Osteocyte (in vitro differentiated cells): ENCODE data around the gene NCOR1. TPM values are rescaled to one million over a fixed set of nuclear protein-coding genes. Genes with fewer than 3 reads are reported as not detected.

Experiments
- DNase-seq: peaks from one replicate; pipeline ENCODE4 v3.0.0; 2021; ENCODE audit warnings: mixed read lengths; ENCODE audit not compliant: unreplicated experiment; ENCODE audit errors: extremely low spot score
- H3K27ac Mint-ChIP-seq: one replicate; pipeline ENCODE4 v1.8.0; 2021; ENCODE audit warnings: mild to moderate bottlenecking, mixed read lengths; ENCODE audit not compliant: unreplicated experiment
- H3K27me3 Mint-ChIP-seq: one replicate; pipeline ENCODE4 v1.8.0; 2021; ENCODE audit warnings: mixed read lengths; ENCODE audit not compliant: unreplicated experiment
- H3K36me3 Mint-ChIP-seq: one replicate; pipeline ENCODE4 v1.8.0; 2021; ENCODE audit warnings: mixed read lengths; ENCODE audit not compliant: unreplicated experiment
- H3K4me1 Mint-ChIP-seq: one replicate; pipeline ENCODE4 v1.8.0; 2021; ENCODE audit warnings: mixed read lengths; ENCODE audit not compliant: unreplicated experiment
- H3K4me3 Mint-ChIP-seq: one replicate; pipeline ENCODE4 v1.8.0; 2021; ENCODE audit warnings: mild to moderate bottlenecking, moderate library complexity, mixed read lengths; ENCODE audit not compliant: unreplicated experiment
- H3K9me3 Mint-ChIP-seq: one replicate; pipeline ENCODE4 v1.8.0; 2021; ENCODE audit warnings: mixed read lengths; ENCODE audit not compliant: unreplicated experiment
- total RNA-seq: library from RNA; stranded (reverse); gene quantifications from 2 replicates; pipeline ENCODE4 v1.2.1, GENCODE V29; 2021
- TF ChIP-seq, protein P1 (sequence below): fragments of 200-600 bp; sonication (generic); IDR thresholded peaks from 2 replicates; pipeline ENCODE4 v1.5.0; 2021; ENCODE audit warnings: antibody characterized with exemption, mild to moderate bottlenecking, moderate library complexity

The NCOR1 gene
- total RNA-seq, 1 donor from 2014 or later = 132 TPM

DNA sequence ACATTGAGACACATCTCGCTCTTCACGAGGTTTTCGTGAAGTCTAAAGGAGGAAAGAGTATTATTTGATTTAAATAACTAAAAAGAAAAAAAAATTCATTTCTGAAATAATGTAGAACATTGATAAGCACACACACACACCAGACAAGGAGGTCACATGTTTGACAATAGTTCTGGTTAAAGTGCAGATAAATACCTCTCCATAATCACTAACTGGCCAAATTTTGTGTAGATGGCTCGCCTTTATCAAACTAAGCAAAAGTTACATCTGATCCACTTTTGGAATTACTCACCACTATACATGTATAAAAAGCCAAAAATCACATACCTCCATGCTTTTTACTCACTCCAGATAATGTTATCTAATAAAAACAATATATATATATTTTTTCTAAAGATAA lies 106.5 kb downstream of the NCOR1 start:
- DNase-seq = no peak
- Mint-ChIP-seq H3K9me3 (no peaks in the 10 kb centered on the region), H3K27ac (no peak overlapping the region), H3K27me3 (no peaks in the 10 kb centered on the region), H3K4me1 (no peaks in the 10 kb centered on the region), H3K4me3 (no peak overlapping the region), H3K36me3 (peaks cover 31% of the 10 kb centered on the region)
- TF ChIP-seq, protein P1, sequence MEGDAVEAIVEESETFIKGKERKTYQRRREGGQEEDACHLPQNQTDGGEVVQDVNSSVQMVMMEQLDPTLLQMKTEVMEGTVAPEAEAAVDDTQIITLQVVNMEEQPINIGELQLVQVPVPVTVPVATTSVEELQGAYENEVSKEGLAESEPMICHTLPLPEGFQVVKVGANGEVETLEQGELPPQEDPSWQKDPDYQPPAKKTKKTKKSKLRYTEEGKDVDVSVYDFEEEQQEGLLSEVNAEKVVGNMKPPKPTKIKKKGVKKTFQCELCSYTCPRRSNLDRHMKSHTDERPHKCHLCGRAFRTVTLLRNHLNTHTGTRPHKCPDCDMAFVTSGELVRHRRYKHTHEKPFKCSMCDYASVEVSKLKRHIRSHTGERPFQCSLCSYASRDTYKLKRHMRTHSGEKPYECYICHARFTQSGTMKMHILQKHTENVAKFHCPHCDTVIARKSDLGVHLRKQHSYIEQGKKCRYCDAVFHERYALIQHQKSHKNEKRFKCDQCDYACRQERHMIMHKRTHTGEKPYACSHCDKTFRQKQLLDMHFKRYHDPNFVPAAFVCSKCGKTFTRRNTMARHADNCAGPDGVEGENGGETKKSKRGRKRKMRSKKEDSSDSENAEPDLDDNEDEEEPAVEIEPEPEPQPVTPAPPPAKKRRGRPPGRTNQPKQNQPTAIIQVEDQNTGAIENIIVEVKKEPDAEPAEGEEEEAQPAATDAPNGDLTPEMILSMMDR = no peak

DNA sequence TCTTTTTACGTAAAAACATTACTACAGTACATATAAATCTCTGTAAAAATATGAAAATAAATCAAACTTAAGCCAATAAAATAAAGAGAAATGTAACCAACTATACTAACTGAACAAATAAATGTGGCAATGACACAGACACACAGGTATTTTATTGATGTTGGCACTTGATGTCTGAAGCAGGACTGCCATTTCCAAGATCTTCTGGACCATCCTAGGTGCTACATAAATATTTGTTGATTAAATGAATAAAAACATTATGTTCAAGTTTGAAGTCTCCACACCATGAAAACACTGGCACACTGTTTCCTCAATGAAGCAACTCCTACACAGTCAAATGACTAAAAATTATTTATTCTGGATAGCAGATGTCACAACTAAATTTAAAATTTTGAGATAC lies 106.9 kb downstream of the NCOR1 start:
- H3K27me3 Mint-ChIP-seq = no peaks in the 10 kb centered on the region
- DNase-seq = no peak
- no peaks in the 10 kb centered on the region for H3K4me1 Mint-ChIP-seq
- H3K4me3 Mint-ChIP-seq = no peak overlapping the region
- no peaks in the 10 kb centered on the region for H3K9me3 Mint-ChIP-seq
- TF ChIP-seq, protein P1 = no peak
- H3K36me3 Mint-ChIP-seq = peaks cover 32% of the 10 kb centered on the region
- no peak overlapping the region for H3K27ac Mint-ChIP-seq

- H3K4me3 Mint-ChIP-seq = no peak overlapping the region
- TF ChIP-seq, protein P1 = no peak
- no peaks in the 10 kb centered on the region for H3K9me3 Mint-ChIP-seq
- H3K27ac Mint-ChIP-seq = no peak overlapping the region
- no peak for DNase-seq
- peaks cover 35% of the 10 kb centered on the region for H3K36me3 Mint-ChIP-seq
- no peaks in the 10 kb centered on the region for H3K4me1 Mint-ChIP-seq
- no peaks in the 10 kb centered on the region for H3K27me3 Mint-ChIP-seq
Observed at GRCh38 chr17:16107165-16107770, 108.1 kb downstream of the NCOR1 start.

- Mint-ChIP-seq H3K4me1 (no peaks in the 10 kb centered on the region), H3K27ac (no peak overlapping the region), H3K36me3 (peaks cover 39% of the 10 kb centered on the region), H3K9me3 (no peaks in the 10 kb centered on the region), H3K4me3 (no peak overlapping the region), H3K27me3 (no peaks in the 10 kb centered on the region)
- TF ChIP-seq, protein P1 = no peak
- DNase-seq = no peak
Observed at GRCh38 chr17:16106161-16106891, 109.0 kb downstream of the NCOR1 start.

DNA sequence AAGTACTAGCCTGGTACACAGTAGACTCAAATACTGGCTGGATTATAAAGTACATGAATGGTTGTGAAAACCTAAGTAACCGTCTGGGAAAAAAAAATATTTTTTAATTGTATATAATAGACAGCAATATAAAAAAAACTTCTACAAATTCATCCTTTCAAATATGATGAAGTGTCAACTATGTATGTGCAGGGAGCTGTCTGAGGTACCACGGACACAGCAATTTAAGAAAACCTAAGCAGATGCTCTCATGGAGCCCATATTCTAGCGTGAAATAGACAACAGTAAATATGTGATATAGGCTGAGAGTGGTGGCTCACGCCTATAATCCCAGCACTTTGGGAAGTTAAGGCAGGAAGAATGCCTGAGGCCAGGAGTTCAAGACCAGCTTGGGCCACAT lies 111.1 kb downstream of the NCOR1 start:
- no peak for DNase-seq
- Mint-ChIP-seq H3K27me3 (no peaks in the 10 kb centered on the region), H3K9me3 (no peaks in the 10 kb centered on the region), H3K27ac (no peak overlapping the region), H3K36me3 (peaks cover 40% of the 10 kb centered on the region), H3K4me1 (no peaks in the 10 kb centered on the region), H3K4me3 (no peak overlapping the region)
- TF ChIP-seq, protein P1 = no peak
